ENCODE data around the gene SLFN13.
"Not testable (repeated sequence)": the region's sequence is repeated elsewhere in the genome, so short reads cannot be mapped to it uniquely, and the experiment has no call there.

Gene SLFN13

DNA sequence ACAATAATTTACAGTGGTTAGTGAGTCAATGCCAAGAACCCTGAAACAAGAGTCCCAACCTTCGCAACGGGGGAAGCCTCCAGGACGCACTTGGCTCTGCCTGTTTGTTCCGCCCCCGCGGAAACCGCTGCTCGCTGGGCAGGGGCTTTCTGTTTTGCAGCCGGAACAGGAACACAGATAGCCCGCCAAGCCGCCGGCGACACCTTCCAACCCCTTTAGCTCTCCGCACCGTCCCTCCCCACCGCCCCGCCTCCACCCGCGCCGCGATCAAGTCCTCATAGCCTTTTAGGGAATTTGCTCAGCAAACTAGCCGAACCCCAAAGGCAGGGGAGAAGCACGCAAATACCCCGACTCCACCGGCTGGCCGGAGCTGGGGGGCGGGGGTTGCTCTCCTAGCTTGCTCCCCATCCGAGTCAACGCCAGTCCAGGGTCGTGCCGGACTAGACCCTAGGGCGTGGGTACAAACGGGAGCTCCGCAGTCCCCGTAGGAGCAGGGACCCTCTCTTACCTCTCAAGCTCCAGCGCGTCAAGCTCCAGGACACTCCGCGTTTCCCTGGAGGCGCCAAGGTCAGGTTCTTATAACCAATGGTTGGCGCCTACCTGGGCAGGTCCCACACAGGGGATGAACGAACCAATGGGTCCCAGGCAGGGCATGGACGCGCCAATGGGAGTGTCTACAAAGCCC lies at the start of gene SLFN13:
Gene SLFN13, minus strand, starts transcription at position 553 of the 685 bp plus-strand sequence. CDS start 3,086 bp downstream, outside the sequence.
- H3K4me3 ChIP-seq (ENCODE audit: low read length) = peak within 1 kb of the TSS; percentile 75
- no peak for TF ChIP-seq ZNF274 (IDR thresholded peaks at IDR 0.05; ENCODE audit: low read depth, low read length)

DNA sequence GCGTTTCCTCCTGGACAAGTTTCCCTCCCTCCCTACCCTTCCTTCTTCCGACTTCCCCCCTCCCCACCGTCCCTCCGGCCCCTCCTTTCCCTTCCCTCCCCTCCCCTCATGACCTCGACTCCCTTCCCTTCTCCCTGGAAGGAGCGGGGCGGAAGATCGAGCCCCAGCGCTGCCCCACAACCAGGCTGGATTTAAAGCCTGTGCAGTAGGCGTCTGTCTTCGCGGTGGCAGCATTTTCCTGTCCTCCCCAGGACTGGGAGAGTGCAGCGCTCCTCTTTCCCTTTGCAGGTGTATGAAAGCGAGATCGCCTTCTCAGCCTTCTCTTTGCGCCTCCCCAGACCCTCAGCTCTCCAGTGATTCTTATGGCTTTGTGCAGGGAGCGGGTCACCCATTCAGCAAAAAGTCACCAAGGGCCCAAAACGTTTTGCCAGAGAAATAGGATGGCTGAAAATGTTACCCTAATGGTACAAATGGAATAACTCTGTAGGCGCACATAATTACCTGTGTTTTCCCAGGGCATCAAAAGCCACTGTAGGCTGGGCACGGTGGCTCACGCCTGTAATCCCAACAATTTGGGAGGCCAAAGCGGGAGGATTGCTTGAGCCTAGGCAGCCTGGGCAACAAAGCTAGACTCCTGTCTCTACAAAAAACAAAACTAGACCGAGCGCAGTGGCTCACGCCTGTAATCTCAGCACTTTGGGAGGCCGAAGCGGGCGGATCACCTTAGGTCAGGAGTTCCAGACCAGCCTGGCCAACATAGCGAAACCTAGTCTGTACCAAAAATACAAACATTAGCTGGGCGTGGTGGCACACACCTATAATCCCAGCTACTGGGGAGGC lies 48.1 kb upstream of the SLFN13 start:
- no peak for TF ChIP-seq ZNF274 (IDR thresholded peaks at IDR 0.05; ENCODE audit: low read depth, low read length)
- no peak overlapping the region for H3K4me3 ChIP-seq (ENCODE audit: low read length)

GRCh38 chr17:35493040-35493439 lies 44.5 kb upstream of the SLFN13 start:
- no peak for TF ChIP-seq ZNF274 (IDR thresholded peaks at IDR 0.05; ENCODE audit: low read depth, low read length)
- H3K4me3 ChIP-seq (ENCODE audit: low read length) = no peak overlapping the region

DNA sequence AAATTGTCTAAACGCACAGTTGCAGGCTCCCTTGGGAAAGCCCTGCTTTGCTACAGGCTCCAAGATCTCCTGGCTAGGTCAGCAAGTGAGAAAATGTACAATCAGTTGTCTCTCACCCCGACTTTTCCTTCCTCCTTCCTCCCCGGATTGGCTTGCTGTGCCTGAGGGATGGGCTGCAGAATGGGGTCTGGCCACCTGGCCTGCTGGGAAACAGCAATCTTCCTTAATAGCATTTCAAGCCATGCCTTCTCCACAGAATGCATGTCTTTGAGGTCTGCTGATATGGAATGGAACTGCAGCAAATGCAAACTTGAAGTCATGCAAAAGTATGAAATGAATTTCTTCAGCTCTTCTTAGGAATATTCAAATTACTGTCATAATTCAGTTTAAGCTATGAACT lies 42.9 kb upstream of the SLFN13 start:
- no peak for TF ChIP-seq ZNF274 (IDR thresholded peaks at IDR 0.05; ENCODE audit: low read depth, low read length)
- H3K4me3 ChIP-seq (ENCODE audit: low read length) = no peak overlapping the region

- H3K4me3 ChIP-seq (ENCODE audit: low read length) = no peak overlapping the region; the same call in 1 of the 2 replicates
- TF ChIP-seq ZNF274 (IDR thresholded peaks at IDR 0.05; ENCODE audit: low read depth, low read length) = no peak
Observed at GRCh38 chr17:35489944-35490343, 41.4 kb upstream of the SLFN13 start.

GRCh38 chr17:35488991-35489390 lies 40.4 kb upstream of the SLFN13 start:
- H3K4me3 ChIP-seq (ENCODE audit: low read length) = peak overlapping the region; percentile 30; the same call in 1 of the 2 replicates
- no peak for TF ChIP-seq ZNF274 (IDR thresholded peaks at IDR 0.05; ENCODE audit: low read depth, low read length)

GRCh38 chr17:35486920-35487732 lies 38.6 kb upstream of the SLFN13 start:
- no peak for TF ChIP-seq ZNF274 (IDR thresholded peaks at IDR 0.05; ENCODE audit: low read depth, low read length)
- peak overlapping the region; percentile 58; the same call in 1 of the 2 replicates for H3K4me3 ChIP-seq (ENCODE audit: low read length)

DNA sequence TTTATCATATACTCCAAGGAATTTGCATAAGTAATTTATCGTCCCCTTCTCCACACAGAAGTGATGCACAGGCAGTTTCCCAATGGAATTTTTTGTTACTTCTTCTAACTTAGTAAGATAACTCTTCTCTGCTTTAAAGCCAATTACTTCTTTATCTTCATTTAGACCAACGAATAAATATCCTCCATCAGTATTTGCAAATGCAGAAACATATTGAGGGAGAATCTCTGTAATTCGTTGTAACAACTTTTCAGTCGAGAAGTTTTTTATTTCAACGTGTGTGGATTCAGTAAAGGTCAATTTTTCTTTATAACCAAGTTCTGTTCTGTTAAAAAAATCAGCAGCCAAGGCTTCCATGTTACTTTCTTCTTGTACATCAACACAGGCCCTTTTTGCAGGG lies 30.7 kb upstream of the SLFN13 start:
- H3K4me3 ChIP-seq (ENCODE audit: low read length) = no peak overlapping the region
- TF ChIP-seq ZNF274 (IDR thresholded peaks at IDR 0.05; ENCODE audit: low read depth, low read length) = no peak

DNA sequence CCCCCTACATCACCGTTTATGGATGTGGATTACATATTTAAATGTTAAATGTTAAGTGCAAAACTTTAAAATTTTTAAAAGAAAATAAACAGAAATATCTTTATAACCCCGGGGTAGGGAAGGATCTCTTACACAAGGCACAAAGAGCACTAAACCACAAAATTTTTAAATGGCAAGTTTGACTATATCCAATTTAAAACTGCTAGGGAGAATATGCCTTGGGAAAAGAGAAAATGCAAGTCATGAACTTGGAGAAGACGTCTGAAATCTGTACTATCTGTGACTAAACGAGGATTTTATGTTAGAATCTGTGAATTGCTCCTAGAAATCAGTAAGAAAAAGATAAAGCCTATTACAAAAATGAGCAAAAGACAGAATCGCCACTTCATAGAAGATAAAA lies 28.7 kb upstream of the SLFN13 start:
- H3K4me3 ChIP-seq (ENCODE audit: low read length) = no peak overlapping the region
- TF ChIP-seq ZNF274 (IDR thresholded peaks at IDR 0.05; ENCODE audit: low read depth, low read length) = no peak

DNA sequence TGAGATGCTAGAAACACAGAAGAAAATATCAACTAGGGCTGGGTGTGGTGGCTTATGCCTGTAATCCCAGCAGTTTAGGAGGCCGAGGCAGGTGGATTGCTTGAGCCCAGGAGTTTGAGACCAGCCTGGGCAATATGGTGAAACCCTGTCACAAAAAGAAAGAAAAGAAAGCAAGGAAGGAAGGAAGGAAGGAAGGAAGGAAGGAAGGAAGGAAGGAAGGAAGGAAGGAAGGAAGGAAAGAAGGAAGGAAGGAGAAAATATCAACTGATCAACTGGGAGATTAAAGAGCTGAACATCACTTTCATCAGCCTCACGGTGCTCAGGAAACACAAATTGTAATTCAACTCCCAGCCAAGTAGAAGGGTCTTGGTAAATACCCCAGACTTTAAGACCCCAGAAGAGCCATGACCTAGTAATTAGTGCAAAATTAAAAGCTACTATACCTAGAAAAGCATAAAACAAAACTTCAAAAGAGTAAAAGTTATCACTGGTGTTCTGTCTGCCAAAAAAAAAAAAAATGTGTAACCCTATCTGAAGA lies 27.8 kb upstream of the SLFN13 start:
- no peak overlapping the region for H3K4me3 ChIP-seq (ENCODE audit: low read length)
- no peak for TF ChIP-seq ZNF274 (IDR thresholded peaks at IDR 0.05; ENCODE audit: low read depth, low read length)

DNA sequence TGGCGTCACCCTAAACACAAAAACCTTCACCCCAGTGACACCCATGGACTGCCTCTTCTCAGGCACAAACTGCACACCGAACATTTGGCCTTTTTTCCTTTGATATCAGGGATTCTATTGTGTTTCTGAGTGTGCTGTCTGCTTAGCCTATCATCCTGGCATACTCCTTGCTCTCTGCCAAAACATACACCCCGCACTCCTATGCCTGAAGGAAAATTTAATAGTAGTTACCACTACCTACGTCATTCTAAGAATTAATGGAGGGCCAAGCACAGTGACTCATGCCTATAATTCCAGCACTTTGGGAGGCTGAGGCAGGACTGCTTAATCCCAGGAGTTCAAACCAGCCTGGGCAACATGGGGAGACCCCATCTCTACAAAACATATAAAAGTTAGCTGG lies 19.9 kb upstream of the SLFN13 start:
- no peak for TF ChIP-seq ZNF274 (IDR thresholded peaks at IDR 0.05; ENCODE audit: low read depth, low read length)
- H3K4me3 ChIP-seq (ENCODE audit: low read length) = no peak overlapping the region

DNA sequence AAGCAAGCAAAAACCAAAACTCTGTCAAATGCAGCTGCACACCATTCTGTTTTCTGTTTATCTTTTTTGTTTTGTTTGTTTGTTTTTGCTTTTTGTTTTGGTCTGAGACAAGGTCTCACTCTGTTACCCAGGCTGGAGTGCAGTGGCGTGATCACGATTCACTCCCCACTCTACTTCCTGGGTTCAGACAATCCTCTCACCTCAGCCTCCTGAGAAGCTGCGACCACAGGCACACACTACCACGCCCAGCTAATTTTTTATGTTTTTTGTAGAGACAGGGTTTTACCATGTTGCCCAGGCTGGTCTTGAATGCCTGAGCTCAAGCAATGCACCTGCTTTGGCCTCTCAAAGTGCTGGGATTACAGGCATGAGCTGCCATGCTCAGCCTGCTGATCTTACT lies 19.3 kb upstream of the SLFN13 start:
- no peak for TF ChIP-seq ZNF274 (IDR thresholded peaks at IDR 0.05; ENCODE audit: low read depth, low read length)
- no peak overlapping the region for H3K4me3 ChIP-seq (ENCODE audit: low read length)

DNA sequence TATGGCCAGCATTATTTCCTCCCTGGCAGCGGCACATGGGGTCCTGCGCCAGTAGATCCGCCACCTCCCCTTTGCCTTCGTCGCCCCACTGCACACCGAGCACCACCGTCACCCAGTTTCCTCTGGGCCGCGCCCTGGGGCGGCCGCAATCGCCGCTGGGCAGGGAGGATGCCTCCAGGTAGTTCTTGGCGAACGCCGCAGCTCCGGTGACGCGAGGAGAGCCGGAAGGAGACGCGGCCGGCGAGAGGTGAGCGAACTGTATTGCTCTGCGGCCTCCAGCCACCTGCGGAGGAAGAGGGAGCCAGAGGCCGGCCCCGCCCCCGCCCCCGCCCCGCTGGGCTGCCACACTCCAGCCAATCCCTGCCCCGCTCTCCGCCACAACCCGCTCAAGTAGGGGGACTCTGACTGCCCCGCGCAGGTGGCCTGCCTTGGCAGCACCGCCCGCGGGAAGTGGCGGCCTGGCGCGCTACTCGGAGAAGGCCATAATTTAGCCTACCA lies 11.8 kb upstream of the SLFN13 start:
- TF ChIP-seq ZNF274 (IDR thresholded peaks at IDR 0.05; ENCODE audit: low read depth, low read length) = no peak

DNA sequence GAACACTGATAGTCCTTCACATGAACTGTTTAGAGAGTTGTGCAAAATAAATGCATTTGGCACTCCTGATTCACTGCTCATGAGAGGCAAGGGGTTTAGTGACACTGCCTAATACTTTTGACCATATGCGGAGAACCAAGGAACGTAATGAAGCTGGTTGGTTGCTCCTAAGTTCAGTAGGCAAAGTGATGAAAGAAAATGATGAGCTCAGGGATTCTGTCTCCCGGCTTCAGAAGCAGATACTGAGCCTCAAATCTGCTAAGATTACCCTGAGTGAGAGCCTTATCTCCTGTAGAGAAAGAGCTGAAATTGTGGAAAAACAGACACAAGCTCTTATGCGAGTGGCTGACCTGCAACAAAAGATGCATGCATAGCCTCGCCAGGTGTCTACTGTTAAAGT lies 5.5 kb upstream of the SLFN13 start:
- H3K4me3 ChIP-seq (ENCODE audit: low read length) = not testable (repeated sequence)

More for the DNA sequence above, 11.8 kb upstream of the SLFN13 start:
- H3K4me3 ChIP-seq (ENCODE audit: low read length) = peak overlapping the region; percentile 21; the same call in 1 of the 2 replicates
